ENCODE measurements around the gene TIMM13. TPM values are rescaled to one million over a fixed set of nuclear protein-coding genes. Genes with fewer than 3 reads are reported as not detected.

Gene TIMM13
- total and polyA plus RNA-seq, 2 donors (not counting 3 experiments of a cell fraction or from before 2014, with no cell fraction given) = 154 to 160 TPM

- H3K27ac ChIP-seq (ENCODE audit: insufficient read depth, low read depth, low read length) = no peak overlapping the region
- no peak for DNase-seq (ENCODE audit: low read depth, low spot score)
- intact Hi-C loops (cut with micrococcal nuclease) = no loop called here
- H3K4me1 ChIP-seq (ENCODE audit: control insufficient read depth, extremely low read depth, insufficient read depth, low read length) = peaks cover 26% of the 10 kb centered on the region
- peaks cover 0 to 22% of the 10 kb centered on the region in 2 experiments for H3K36me3 ChIP-seq (ENCODE audit: control insufficient read depth in 2 of 2, extremely low read depth in 1 of 2, insufficient read depth in 2 of 2, low read length in 2 of 2)
- no peak overlapping the region for H2AFZ ChIP-seq (ENCODE audit: low read depth, low read length)
- peaks cover 26% of the 10 kb centered on the region for H3K79me2 ChIP-seq (ENCODE audit: control insufficient read depth, insufficient read depth, low read length)
- H3K4me2 ChIP-seq (ENCODE audit: insufficient read depth, low read length) = no peak overlapping the region
- H4K20me1 ChIP-seq (replicated peaks; ENCODE audit: control insufficient read depth, extremely low read depth, insufficient read depth, low read length) = no peaks in the 10 kb centered on the region
- TF ChIP-seq POLR2A (IDR thresholded peaks at IDR 0.05; ENCODE audit: low read depth, low read length) = no peak
- TF ChIP-seq EZH2 (IDR thresholded peaks at IDR 0.05; ENCODE audit: borderline replicate concordance, low read depth, low read length, severe bottlenecking) = no peak
- dilution Hi-C loops (cut with MboI; ENCODE audit: extremely low pct_ligation_motif_present, low sequenced_read_pairs) = no loop called here
- H3K9me1 ChIP-seq (replicated peaks; ENCODE audit: control insufficient read depth, extremely low read depth, insufficient read depth, low read length) = no peaks in the 10 kb centered on the region
- H3K9me3 ChIP-seq (replicated peaks; ENCODE audit: control insufficient read depth, insufficient read depth, low read length) = no peaks in the 10 kb centered on the region
- H3K9ac ChIP-seq (replicated peaks; ENCODE audit: extremely low read depth, insufficient read depth, low read length) = no peak overlapping the region
- ChIA-PET POLR2A (interaction anchor here (0.9 to 2.0 kb wide), 2 partner anchors 47 kb away, joined by 3 to 16 read pairs; partner anchors contain the start of gene GADD45B), CTCF (interaction anchor here (0.6 to 4.4 kb wide), 4 partner anchors 15 to 208 kb away, joined by 3 to 33 read pairs (median 4); no protein-coding TSS in a partner anchor)
- FAIRE-seq = no peak
- no TSS peak for BruUV-seq (replicated peaks)
- H3K4me3 ChIP-seq (replicated peaks in 1 of 3; ENCODE audit: insufficient read depth in 1 of 3, low read depth in 1 of 3, low read length in 3 of 3) = no peak overlapping the region
- H3K27me3 ChIP-seq (ENCODE audit: control insufficient read depth in 2 of 2, insufficient read depth in 2 of 2, low read length in 2 of 2) = no peaks in the 10 kb centered on the region
Observed at GRCh38 chr19:2428756-2429711, 1.6 kb upstream of the TIMM13 start.

DNA sequence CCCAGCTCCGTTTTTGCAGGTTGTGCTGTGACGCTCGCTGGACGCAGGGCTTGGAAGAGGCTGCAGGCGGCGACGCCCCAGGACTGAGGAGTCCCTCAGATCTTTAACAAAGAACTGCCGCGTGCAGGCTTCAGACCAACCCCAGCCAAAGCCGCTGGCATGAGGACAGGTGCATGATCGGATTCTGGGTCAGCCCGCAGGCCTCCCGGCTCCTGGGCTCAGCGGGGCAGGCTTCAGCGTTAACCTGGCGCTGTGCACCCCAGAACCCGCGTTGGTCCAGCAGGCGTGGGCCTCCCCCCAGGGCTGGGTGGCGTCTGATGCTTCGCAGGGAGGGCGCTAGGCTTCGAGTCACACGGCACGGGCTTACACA lies 920 bp upstream of the TIMM13 start:
- dilution Hi-C loops (cut with MboI; ENCODE audit: extremely low pct_ligation_motif_present, low sequenced_read_pairs) = no loop called here
- H3K9me3 ChIP-seq (replicated peaks; ENCODE audit: control insufficient read depth, insufficient read depth, low read length) = no peaks in the 10 kb centered on the region
- peak overlapping the region; percentile 54 for H3K4me2 ChIP-seq (ENCODE audit: insufficient read depth, low read length)
- no peak for FAIRE-seq
- H3K9me1 ChIP-seq (replicated peaks; ENCODE audit: control insufficient read depth, extremely low read depth, insufficient read depth, low read length) = no peaks in the 10 kb centered on the region
- TF ChIP-seq POLR2AphosphoS5 (IDR thresholded peaks at IDR 0.05; ENCODE audit: insufficient read depth, low read depth, low read length) (peak; percentile 30), POLR2A (IDR thresholded peaks at IDR 0.05; ENCODE audit: low read depth, low read length) (no peak)
- ChIA-PET POLR2A (interaction anchor here (0.7 to 2.0 kb wide), 2 partner anchors 28 to 48 kb away, joined by 3 to 16 read pairs; partner anchors contain the start of genes GADD45B and LMNB2), CTCF (interaction anchor here (1.0 to 4.4 kb wide), 7 partner anchors 16 to 220 kb away, joined by 3 to 33 read pairs (median 5); no protein-coding TSS in a partner anchor)
- TSS peak; percentile 49 for BruUV-seq (replicated peaks)
- H3K4me3 ChIP-seq (replicated peaks in 1 of 3; ENCODE audit: insufficient read depth in 1 of 3, low read depth in 1 of 3, low read length in 3 of 3) = no peak overlapping the region
- peak overlapping the region; percentile 25 for H2AFZ ChIP-seq (ENCODE audit: low read depth, low read length)
- H3K36me3 ChIP-seq (ENCODE audit: control insufficient read depth in 2 of 2, extremely low read depth in 1 of 2, insufficient read depth in 2 of 2, low read length in 2 of 2) = peaks cover 0 to 18% of the 10 kb centered on the region in 2 experiments
- H3K4me1 ChIP-seq (ENCODE audit: control insufficient read depth, extremely low read depth, insufficient read depth, low read length) = peaks cover 26% of the 10 kb centered on the region
- no peak for DNase-seq (ENCODE audit: low read depth, low spot score)
- H3K27ac ChIP-seq (ENCODE audit: insufficient read depth, low read depth, low read length) = peak overlapping the region; percentile 1
- H4K20me1 ChIP-seq (replicated peaks; ENCODE audit: control insufficient read depth, extremely low read depth, insufficient read depth, low read length) = no peaks in the 10 kb centered on the region
- no peaks in the 10 kb centered on the region for H3K27me3 ChIP-seq (ENCODE audit: control insufficient read depth in 2 of 2, insufficient read depth in 2 of 2, low read length in 2 of 2)
- intact Hi-C loops (cut with micrococcal nuclease) = no loop called here
- peak overlapping the region; percentile 74 for H3K9ac ChIP-seq (replicated peaks; ENCODE audit: extremely low read depth, insufficient read depth, low read length)
- peaks cover 31% of the 10 kb centered on the region for H3K79me2 ChIP-seq (ENCODE audit: control insufficient read depth, insufficient read depth, low read length)

Data from endothelial cell of umbilical vein (primary cell).